ENCODE measurements around the gene NAA80.

NAA80 gene

GRCh38 chr3:50254577-50255250 lies 44.5 kb downstream of the NAA80 start:
- DNase-seq: no peak

GRCh38 chr3:50251220-50251619 lies 48.0 kb downstream of the NAA80 start:
- peak; percentile 47 to 57 for DNase-seq

DNA sequence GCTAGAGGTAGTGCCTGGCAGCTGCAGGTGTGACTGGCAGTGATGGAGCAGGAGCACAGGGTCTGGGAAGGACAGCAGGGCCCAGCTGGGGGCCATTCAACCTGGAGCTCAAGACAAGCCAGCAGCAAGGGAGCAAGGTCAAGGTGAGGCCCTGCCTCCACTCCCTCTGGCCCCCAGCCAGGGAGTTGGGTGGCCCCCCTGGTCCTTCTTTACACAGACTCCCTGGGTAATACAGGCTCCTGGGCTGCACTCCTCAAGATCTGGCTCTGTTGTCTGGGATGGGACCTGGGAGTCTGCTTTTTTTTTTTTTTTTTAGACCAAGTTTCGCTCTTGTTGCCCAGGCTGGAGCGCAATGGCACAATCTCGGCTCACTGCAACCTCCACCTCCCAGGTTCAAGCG lies 48.7 kb downstream of the NAA80 start:
- no peak for DNase-seq

- no peak for DNase-seq
Measured at GRCh38 chr3:50249457-50249856, 49.7 kb downstream of the NAA80 start.

GRCh38 chr3:50248387-50248786 lies 50.8 kb downstream of the NAA80 start:
- no peak for DNase-seq

GRCh38 chr3:50246517-50246954 lies 52.7 kb downstream of the NAA80 start:
- DNase-seq: peak; percentile 75 to 81
